Measurements from ENCODE around the gene XPR1. TPM values are rescaled to one million over a fixed set of nuclear protein-coding genes. Genes with fewer than 3 reads are reported as not detected.
"Not testable (repeated sequence)": the region's sequence is repeated elsewhere in the genome, so short reads cannot be mapped to it uniquely, and the experiment has no call there.

The XPR1 gene
- total RNA-seq, 4 donors from 2014 or later = 6.8 to 23.1 (median 17.2) TPM

GRCh38 chr1:180786624-180787023 is 154.8 kb downstream of the XPR1 start:
- WGBS, 2 donors = 55 to 69% methylated on average over 1 of the region's 1 CpG
- Histone ChIP-seq H3K27me3 (no peaks in the 10 kb centered on the region), H3K36me3 (peaks cover 0 to 17% (median 0%) of the 10 kb centered on the region in 3 donors), H3K9me3 (no peaks in the 10 kb centered on the region), H3K4me1 (no peaks in the 10 kb centered on the region), H3K4me3 (no peak overlapping the region), H3K27ac (no peak overlapping the region)
- TF ChIP-seq POLR2A (IDR thresholded peaks at IDR 0.05) (no peak), CTCF (IDR thresholded peaks at IDR 0.05) (no peak)
- intact Hi-C loops (cut with DNase I) = no loop called here
- no peak for DNase-seq

- TF ChIP-seq POLR2A (IDR thresholded peaks at IDR 0.05) (no peak), CTCF (IDR thresholded peaks at IDR 0.05) (no peak)
- H3K27ac ChIP-seq = no peak overlapping the region
- intact Hi-C loops (cut with DNase I) = no loop called here
- no peak for DNase-seq
- no peaks in the 10 kb centered on the region for H3K4me1 ChIP-seq
- WGBS, 2 donors = 64 to 74% methylated on average over 5 of the region's 5 CpGs
- no peaks in the 10 kb centered on the region for H3K9me3 ChIP-seq
- H3K4me3 ChIP-seq = no peak overlapping the region
- H3K36me3 ChIP-seq = peaks cover 0 to 17% (median 0%) of the 10 kb centered on the region in 3 donors
- no peaks in the 10 kb centered on the region for H3K27me3 ChIP-seq
Observed at GRCh38 chr1:180787628-180788307, 155.9 kb downstream of the XPR1 start.

GRCh38 chr1:180789460-180789859 is 157.6 kb downstream of the XPR1 start:
- no peak overlapping the region for H3K27ac ChIP-seq
- intact Hi-C loops (cut with DNase I) = no loop called here
- no peak overlapping the region for H3K4me3 ChIP-seq

GRCh38 chr1:180791152-180791551 is 159.3 kb downstream of the XPR1 start:
- H3K27me3 ChIP-seq; DNase-seq; H3K9me3 ChIP-seq; intact Hi-C loops (cut with DNase I); H3K27ac ChIP-seq; H3K4me3 ChIP-seq; H3K4me1 ChIP-seq: not testable (repeated sequence)
- peaks cover 0 to 17% (median 0%) of the 10 kb centered on the region in 3 donors for H3K36me3 ChIP-seq
- 96 to 97% methylated on average over 2 of the region's 2 CpGs for WGBS, 2 donors

More at GRCh38 chr1:180789460-180789859, 157.6 kb downstream of the XPR1 start:
- TF ChIP-seq CTCF (IDR thresholded peaks at IDR 0.05) = no peak
- no peak for TF ChIP-seq POLR2A (IDR thresholded peaks at IDR 0.05)
- Histone ChIP-seq H3K27me3 (no peaks in the 10 kb centered on the region), H3K4me1 (no peaks in the 10 kb centered on the region), H3K36me3 (peaks cover 0 to 17% (median 0%) of the 10 kb centered on the region in 3 donors), H3K9me3 (no peaks in the 10 kb centered on the region)
- DNase-seq = no peak

GRCh38 chr1:180791806-180792205 is 160.0 kb downstream of the XPR1 start:
- WGBS, 2 donors = 60 to 80% methylated on average over 3 of the region's 3 CpGs
- TF ChIP-seq POLR2A (IDR thresholded peaks at IDR 0.05) (no peak), CTCF (IDR thresholded peaks at IDR 0.05) (no peak)
- Histone ChIP-seq H3K27ac (no peak overlapping the region), H3K4me3 (no peak overlapping the region), H3K27me3 (no peaks in the 10 kb centered on the region), H3K36me3 (peaks cover 0 to 17% (median 0%) of the 10 kb centered on the region in 3 donors), H3K9me3 (no peaks in the 10 kb centered on the region), H3K4me1 (no peaks in the 10 kb centered on the region)
- intact Hi-C loops (cut with DNase I) = no loop called here
- DNase-seq = no peak
